K562 (cell line): Measurements from ENCODE around the gene CLCN4. TPM values are rescaled to one million over a fixed set of nuclear protein-coding genes. Genes with fewer than 3 reads are reported as not detected.

Experiments used
- ATAC-seq: fragments of 200-7000 bp; cut with Tn5 transposase; 3 replicates; pipeline ENCODE4 v1.9.1; 2020; ENCODE audit warnings: moderate library complexity
- BruUV-seq: library from RNA; stranded (reverse); fragments of 400-500 nt; replicated peaks from 2 replicates; lab custom pipeline; 2021; lab: Mats Ljungman, UMichigan
- CTCF ChIA-PET: fragments of 300-600 bp; formaldehyde crosslinking; extraction: SDS; loops from one replicate; lab custom pipeline; 2021; ENCODE audit warnings: low intra/inter-chr PET ratio; lab: Yijun Ruan, JAX
- POLR2A ChIA-PET: fragments of 300-600, 350-650 bp; sonication (Branson Sonifier 250); formaldehyde crosslinking; extraction: SDS; loops from one replicate; lab custom pipeline; 2021; ENCODE audit warnings: antibody characterized with exemption, inconsistent platforms; lab: Yijun Ruan, JAX
- DNase-seq, 4 experiments: peaks; one replicate each; pipeline versions ENCODE4 v3.0.0 to v3.0.0-alpha.2; 2011 to 2018; ENCODE audit warnings: low spot score in 3 of 4, mixed read lengths in 3 of 4; ENCODE audit errors: extremely low read depth in 1 of 4
- FAIRE-seq: peaks from 2 replicates; lab custom pipeline; 2011; peaks lifted over from hg19 to GRCh38; lab: Jason Lieb, UNC
- H2AFZ ChIP-seq: 2 replicates; pipeline ENCODE4 v1.6.0; 2011; ENCODE audit warnings: low read depth, low read length, control low read depth, inconsistent platforms
- H3K27ac ChIP-seq: fragments of 200-600 bp; 3 replicates; pipeline ENCODE4 v1.8.0; 2011; ENCODE audit warnings: low read depth, mild to moderate bottlenecking, control low read depth, inconsistent platforms, low read length, moderate library complexity, mixed read lengths; ENCODE audit errors: extremely low read depth
- H3K27me3 ChIP-seq, 2 experiments: fragments of 300-600 bp in 1 of 2; 2 replicates in 1 of 2; 3 replicates in 1 of 2; pipeline versions ENCODE4 v1.6.0 to v1.8.0; 2011; ENCODE audit warnings: inconsistent platforms in 2 of 2, low read length in 2 of 2, mild to moderate bottlenecking in 1 of 2, mixed read lengths in 1 of 2, moderate library complexity in 1 of 2; ENCODE audit not compliant: control insufficient read depth in 2 of 2, insufficient read depth in 2 of 2
- H3K36me3 ChIP-seq: fragments of 300-600 bp; 3 replicates; pipeline ENCODE4 v1.8.0; 2011; ENCODE audit warnings: mild to moderate bottlenecking, low read length, inconsistent platforms; ENCODE audit not compliant: control insufficient read depth, insufficient read depth
- H3K4me1 ChIP-seq, 2 experiments: fragments of 200-600 bp in 1 of 2; replicated peaks in 1 of 2; 2 replicates in 1 of 2; 3 replicates in 1 of 2; pipeline versions ENCODE4 v1.5.1 to v1.8.0; 2011; ENCODE audit warnings: inconsistent platforms in 2 of 2, low read length in 2 of 2, mild to moderate bottlenecking in 1 of 2, mixed read lengths in 1 of 2, moderate library complexity in 1 of 2; ENCODE audit not compliant: control insufficient read depth in 2 of 2, insufficient read depth in 2 of 2
- H3K4me2 ChIP-seq: 2 replicates; pipeline ENCODE4 v1.6.1; 2011; ENCODE audit warnings: low read length, control low read depth, inconsistent platforms, mixed read lengths; ENCODE audit not compliant: insufficient read depth
- H3K4me3 ChIP-seq: fragments of 200-600 bp; sonication (generic), shearing (Covaris generic); 2 replicates; pipeline ENCODE4 v1.5.1; 2016; ENCODE audit warnings: control low read depth, inconsistent platforms
- H3K79me2 ChIP-seq: fragments of 200-600 bp; 3 replicates; pipeline ENCODE4 v1.8.0; 2011; ENCODE audit warnings: low read length, inconsistent platforms; ENCODE audit not compliant: control insufficient read depth, insufficient read depth
- H3K9ac ChIP-seq, 2 experiments: 2 replicates each; pipeline versions ENCODE4 v1.6.0 to v1.6.1; 2011; ENCODE audit warnings: low read depth in 2 of 2, low read length in 2 of 2, control low read depth in 1 of 2, inconsistent platforms in 1 of 2, mild to moderate bottlenecking in 1 of 2, mixed read lengths in 1 of 2; ENCODE audit not compliant: insufficient read depth in 1 of 2
- H3K9me1 ChIP-seq: one replicate; pipeline ENCODE4 v1.6.0; 2011; ENCODE audit warnings: inconsistent platforms, mild to moderate bottlenecking, low read length, moderate library complexity; ENCODE audit not compliant: control insufficient read depth, insufficient read depth
- H3K9me3 ChIP-seq: replicated peaks from 2 replicates; pipeline ENCODE4 v1.5.1; 2011; ENCODE audit warnings: low read depth, low read length, inconsistent platforms; ENCODE audit not compliant: control insufficient read depth, insufficient read depth
- H4K20me1 ChIP-seq: replicated peaks from 2 replicates; pipeline ENCODE4 v1.6.1; 2011; ENCODE audit warnings: low read length, inconsistent platforms, mixed read lengths; ENCODE audit not compliant: control insufficient read depth, insufficient read depth
- ATF1 ChIP-seq, 2 experiments: fragments of 450-650 bp in 1 of 2; IDR thresholded peaks; 2 replicates each; pipeline ENCODE4 v1.6.1; 2016; ENCODE audit warnings: missing compliant biosample characterization in 1 of 2, missing genetic modification characterization in 1 of 2
- CBFA2T3 ChIP-seq: fragments of 450-650 bp; IDR thresholded peaks from 2 replicates; pipeline ENCODE4 v1.6.1; 2017
- CBFB ChIP-seq: sonication (generic); formaldehyde crosslinking; IDR thresholded peaks from 2 replicates; pipeline ENCODE4 v1.4.0; 2020; ENCODE audit warnings: mild to moderate bottlenecking, missing genetic modification reagents
- CREBBP ChIP-seq: IDR thresholded peaks from one replicate; pipeline ENCODE4 v1.6.1; 2012; ENCODE audit warnings: low read depth, mild to moderate bottlenecking, control low read depth, inconsistent platforms, low read length
- EGR1 ChIP-seq: fragments of 450-650 bp; conservative IDR thresholded peaks from 2 replicates; pipeline ENCODE4 v1.6.1; 2017; ENCODE audit warnings: mild to moderate bottlenecking
- EZH2 ChIP-seq: IDR thresholded peaks from 2 replicates; pipeline ENCODE4 v1.6.1; 2012; ENCODE audit warnings: low read depth, mild to moderate bottlenecking, inconsistent platforms, low read length, borderline replicate concordance
- FOXA3 ChIP-seq, 2 experiments: fragments of 450-650 bp in 1 of 2; sonication (generic) in 1 of 2; formaldehyde crosslinking; IDR thresholded peaks in 1 of 2; conservative IDR thresholded peaks in 1 of 2; 2 replicates each; pipeline versions ENCODE4 v1.4.0 to v1.8.0; 2020 to 2022; ENCODE audit warnings: mild to moderate bottlenecking in 2 of 2, missing genetic modification reagents in 1 of 2
- FOXK1 ChIP-seq: sonication (generic); formaldehyde crosslinking; IDR thresholded peaks from 2 replicates; pipeline ENCODE4 v1.8.0; 2022; ENCODE audit warnings: missing genetic modification reagents, mild to moderate bottlenecking, borderline replicate concordance
- GTF2A2 ChIP-seq: IDR thresholded peaks from 2 replicates; pipeline ENCODE4 v1.6.1; 2016; ENCODE audit warnings: mild to moderate bottlenecking, missing genetic modification characterization, missing compliant biosample characterization
- JUNB ChIP-seq: fragments of 450-650 bp; formaldehyde crosslinking; conservative IDR thresholded peaks from 2 replicates; pipeline ENCODE4 v1.4.0; 2020; ENCODE audit warnings: mild to moderate bottlenecking
- MAX ChIP-seq: sonication (generic); formaldehyde crosslinking; IDR thresholded peaks from 2 replicates; pipeline ENCODE4 v1.9.0; 2022; ENCODE audit warnings: mild to moderate bottlenecking, missing genetic modification reagents
- MCM3 ChIP-seq: fragments of 450-650 bp; IDR thresholded peaks from 2 replicates; pipeline ENCODE4 v1.6.1; 2016
- MECOM ChIP-seq: fragments of 250-450 bp; sonication (Bioruptor Pico); IDR thresholded peaks from 2 replicates; pipeline ENCODE4 v1.8.0; 2022; ENCODE audit warnings: inconsistent platforms
- MYNN ChIP-seq, 2 experiments: sonication (generic); formaldehyde crosslinking in 1 of 2; IDR thresholded peaks; 2 replicates each; pipeline versions ENCODE4 v1.5.0 to v1.6.1; 2016 to 2020; ENCODE audit warnings: antibody characterized with exemption in 1 of 2, missing genetic modification reagents in 1 of 2
- PCBP1 ChIP-seq: fragments of 200-400 bp; formaldehyde crosslinking; IDR thresholded peaks from 2 replicates; pipeline ENCODE4 v1.6.1; 2018; ENCODE audit warnings: mild to moderate bottlenecking, low read depth, low read length; ENCODE audit not compliant: poor library complexity, severe bottlenecking
- RUNX1 ChIP-seq: sonication (generic); IDR thresholded peaks from 2 replicates; pipeline ENCODE4 v1.6.1; 2016; ENCODE audit warnings: antibody characterized with exemption, low read depth
- SMARCA5 ChIP-seq: fragments of 450-650 bp; IDR thresholded peaks from 2 replicates; pipeline ENCODE4 v1.6.1; 2016
- STAT6 ChIP-seq: sonication (generic); formaldehyde crosslinking; IDR thresholded peaks from 2 replicates; pipeline ENCODE4 v1.8.1; 2023; ENCODE audit warnings: mild to moderate bottlenecking, missing genetic modification reagents
- ZNF140 ChIP-seq: fragments of 250-450 bp; sonication (Bioruptor Pico); IDR thresholded peaks from 2 replicates; pipeline ENCODE4 v1.8.0; 2021; ENCODE audit warnings: moderate library complexity, mild to moderate bottlenecking, inconsistent platforms
- ZZZ3 ChIP-seq: fragments of 450-650 bp; IDR thresholded peaks from 2 replicates; pipeline ENCODE4 v1.6.1; 2016; ENCODE audit warnings: antibody characterized with exemption, mild to moderate bottlenecking, moderate library complexity
- WGBS: fragments of 100-300 bp; shearing (Covaris generic); methylation state at CpG from one replicate; pipeline ENCODE4 v1.1.6; 2016; ENCODE audit warnings: low coverage, mixed read lengths; ENCODE audit not compliant: insufficient coverage; ENCODE audit errors: missing lambda C conversion rate; 5-methylcytosine and 5-hydroxymethylcytosine counted together
- in situ Hi-C: fragments of 300-500 bp; cut with MboI; formaldehyde crosslinking; loops from 4 replicates; pipeline ENCODE4 v1.15.0; 2018; ENCODE audit warnings: inconsistent platforms, mixed read lengths
- intact Hi-C: fragments of 100-400 bp; cut with micrococcal nuclease; formaldehyde crosslinking; loops from 2 replicates; pipeline ENCODE4 v1.14.2; 2022
- polyA plus RNA-seq, 8 experiments: library from polyadenylated mRNA; depleted of rRNA in 4 of 8; stranded (reverse) in 5 of 8; unstranded in 3 of 8; fragments of >200 nt; fragmentation: Nextera tagmentation in 2 of 8; fragmentation: Illumina TruSeq in 1 of 8; extraction: Ambion mirVana in 2 of 8; extraction: Trizol in 1 of 8; gene quantifications; 2 replicates each; pipeline versions ENCODE4 v1.2.1 to v1.2.3, GENCODE V29; 2011 to 2014; ENCODE audit warnings: inconsistent platforms in 1 of 8, missing spikeins in 1 of 8
- total RNA-seq, 7 experiments: library from RNA; depleted of rRNA in 6 of 7; stranded (reverse); fragments of >200 nt in 6 of 7; fragmentation: Illumina TruSeq in 2 of 7; extraction: Trizol in 2 of 7; gene quantifications; 2 replicates each; pipeline versions ENCODE4 v1.2.1 to v1.2.3, GENCODE V29; 2011 to 2021; ENCODE audit warnings: low replicate concordance in 1 of 7

CLCN4 gene
- total and polyA plus RNA-seq, 9 of the 15 experiments (the other 6 are each of a cell fraction or from before 2014, with no cell fraction given), result 0.03 to 0.24 (median 0.10) TPM; not detected in 1

- TF ChIP-seq CREBBP (no peak), JUNB (no peak), ZZZ3 (no peak), PCBP1 (no peak), EGR1 (no peak), FOXA3 (CRISPR knock-in tag; conservative IDR thresholded peaks at IDR 0.05 in 1 of 2, IDR thresholded peaks at IDR 0.05 in 1 of 2) (no peak), MCM3 (no peak), MAX (CRISPR knock-in tag) (no peak), CBFB (CRISPR knock-in tag) (no peak), CBFA2T3 (no peak), ATF1 (CRISPR knock-in tag; IDR thresholded peaks at IDR 0.05) (no peak), ATF1 (tag; IDR thresholded peaks at IDR 0.05) (no peak), EZH2 (no peak), GTF2A2 (tag) (no peak), FOXK1 (CRISPR knock-in tag) (no peak), SMARCA5 (no peak), ZNF140 (no peak), MYNN (IDR thresholded peaks at IDR 0.05) (no peak), MYNN (CRISPR knock-in tag; IDR thresholded peaks at IDR 0.05) (no peak), MECOM (no peak), RUNX1 (no peak), STAT6 (no peak)
- H3K4me1 ChIP-seq, result no peaks in the 10 kb centered on the region
- H3K9me1 ChIP-seq, result no peaks in the 10 kb centered on the region
- intact Hi-C loops, result no loop called here
- peaks cover 17% of the 10 kb centered on the region for H3K9me3 ChIP-seq
- in situ Hi-C loops, result loop anchor here (25.0 kb wide), 1 partner anchor 233 kb away; no protein-coding TSS in a partner anchor
- WGBS, result 44% methylated on average over 8 of the region's 8 CpGs
- no peak overlapping the region for H3K4me2 ChIP-seq
- H3K9ac ChIP-seq, result no peak overlapping the region
- FAIRE-seq, result no peak
- ChIA-PET CTCF (interaction anchor here (0.5 to 7.3 kb wide), 23 partner anchors 10 to 1382 kb away, joined by 3 to 400 read pairs (median 5); no protein-coding TSS in a partner anchor), POLR2A (interaction anchor here (0.7 kb wide), 1 partner anchor 68 kb away, joined by 3 read pairs; no protein-coding TSS in a partner anchor)
- H2AFZ ChIP-seq, result no peak overlapping the region
- no peak for ATAC-seq
- H3K79me2 ChIP-seq, result no peaks in the 10 kb centered on the region
- no peaks in the 10 kb centered on the region for H3K36me3 ChIP-seq
- H3K27ac ChIP-seq, result no peak overlapping the region
- no peak overlapping the region for H3K4me3 ChIP-seq
- no peaks in the 10 kb centered on the region for H4K20me1 ChIP-seq
- no TSS peak for BruUV-seq
- H3K27me3 ChIP-seq, result peaks cover 0 to 13% of the 10 kb centered on the region in 2 experiments; a peak in 2 of 5 replicates
- DNase-seq, result no peak
Observed at GRCh38 chrX:10120331-10120730, 36.4 kb upstream of the CLCN4 start.
